ENCODE results near the gene IMMT.

DNA sequence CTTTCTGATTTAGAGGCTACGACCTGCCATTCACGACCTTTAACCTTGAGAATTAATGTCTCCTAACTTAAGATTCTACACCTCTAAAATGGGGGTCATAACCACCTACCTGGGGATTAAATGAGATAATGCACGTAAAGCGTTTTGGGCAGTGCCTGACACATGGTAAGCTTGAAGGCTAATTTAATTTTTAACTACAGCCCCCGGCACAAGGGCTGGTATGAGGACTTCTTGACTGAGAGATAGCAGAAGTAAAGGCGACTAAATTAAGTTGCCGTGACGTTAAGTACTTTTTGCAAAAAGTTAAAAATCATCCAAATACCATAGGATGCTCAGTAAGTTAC lies 4.5 kb upstream of the IMMT start:
- TF ChIP-seq, protein P1, sequence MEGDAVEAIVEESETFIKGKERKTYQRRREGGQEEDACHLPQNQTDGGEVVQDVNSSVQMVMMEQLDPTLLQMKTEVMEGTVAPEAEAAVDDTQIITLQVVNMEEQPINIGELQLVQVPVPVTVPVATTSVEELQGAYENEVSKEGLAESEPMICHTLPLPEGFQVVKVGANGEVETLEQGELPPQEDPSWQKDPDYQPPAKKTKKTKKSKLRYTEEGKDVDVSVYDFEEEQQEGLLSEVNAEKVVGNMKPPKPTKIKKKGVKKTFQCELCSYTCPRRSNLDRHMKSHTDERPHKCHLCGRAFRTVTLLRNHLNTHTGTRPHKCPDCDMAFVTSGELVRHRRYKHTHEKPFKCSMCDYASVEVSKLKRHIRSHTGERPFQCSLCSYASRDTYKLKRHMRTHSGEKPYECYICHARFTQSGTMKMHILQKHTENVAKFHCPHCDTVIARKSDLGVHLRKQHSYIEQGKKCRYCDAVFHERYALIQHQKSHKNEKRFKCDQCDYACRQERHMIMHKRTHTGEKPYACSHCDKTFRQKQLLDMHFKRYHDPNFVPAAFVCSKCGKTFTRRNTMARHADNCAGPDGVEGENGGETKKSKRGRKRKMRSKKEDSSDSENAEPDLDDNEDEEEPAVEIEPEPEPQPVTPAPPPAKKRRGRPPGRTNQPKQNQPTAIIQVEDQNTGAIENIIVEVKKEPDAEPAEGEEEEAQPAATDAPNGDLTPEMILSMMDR (IDR thresholded peaks at IDR 0.05) = no peak
- no peak for TF ChIP-seq POLR2A (IDR thresholded peaks at IDR 0.05)

Measured in tibial nerve (tissue), 3 donors.